HEK293 (cell line): Measurements from ENCODE around the gene OR1S2.

Experiments used
- CTCF ChIA-PET: fragments of 350-600 bp; formaldehyde crosslinking; extraction: SDS; loops from one replicate; lab custom pipeline; 2021; ENCODE audit warnings: antibody characterized with exemption; lab: Yijun Ruan, JAX
- POLR2A ChIA-PET: fragments of 300-600 bp; formaldehyde crosslinking; extraction: SDS; loops from one replicate; lab custom pipeline; 2020; ENCODE audit warnings: antibody characterized with exemption, inconsistent platforms; lab: Yijun Ruan, JAX
- H3K27ac ChIP-seq: fragments of 200-500 bp; sonication (Bioruptor generic); 2 replicates; pipeline ENCODE4 v1.5.1; 2014; ENCODE audit warnings: low read depth, low read length, control low read depth, inconsistent platforms; ENCODE audit errors: extremely low read depth
- H3K36me3 ChIP-seq, 2 experiments: fragments of 200-500 bp in 1 of 2; sonication (Bioruptor generic) in 1 of 2; 1 replicate in 1 of 2; 2 replicates in 1 of 2; pipeline ENCODE4 v1.5.1; 2014 to 2017; ENCODE audit warnings: inconsistent platforms in 2 of 2, low read length in 2 of 2; ENCODE audit not compliant: control insufficient read depth in 2 of 2, insufficient read depth in 1 of 2
- H3K4me1 ChIP-seq: fragments of 200-500 bp; sonication (Bioruptor generic); 2 replicates; pipeline ENCODE4 v1.5.1; 2014; ENCODE audit warnings: mild to moderate bottlenecking, low read length, inconsistent platforms; ENCODE audit not compliant: control insufficient read depth, insufficient read depth
- H3K4me3 ChIP-seq: 2 replicates; pipeline ENCODE4 v1.5.1; 2011; ENCODE audit warnings: low read depth, mild to moderate bottlenecking, control low read depth, low read length, moderate library complexity
- H3K9me3 ChIP-seq: fragments of 200-500 bp; sonication (Bioruptor generic); 2 replicates; pipeline ENCODE4 v1.5.1; 2014; ENCODE audit warnings: low read depth, low read length, inconsistent platforms; ENCODE audit not compliant: control insufficient read depth, insufficient read depth
- GLI4 ChIP-seq: fragments of 450-650 bp; formaldehyde crosslinking; IDR thresholded peaks from 2 replicates; pipeline ENCODE4 v1.5.1; 2016; ENCODE audit warnings: missing biosample characterization, missing genetic modification characterization
- SP3 ChIP-seq: fragments of 450-650 bp; formaldehyde crosslinking; IDR thresholded peaks from 2 replicates; pipeline ENCODE4 v1.5.1; 2016; ENCODE audit warnings: missing biosample characterization, missing genetic modification characterization
- WT1 ChIP-seq: fragments of 450-650 bp; formaldehyde crosslinking; IDR thresholded peaks from 2 replicates; pipeline ENCODE4 v1.5.1; 2016; ENCODE audit warnings: missing biosample characterization, missing genetic modification characterization
- ZNF174 ChIP-seq: fragments of 450-650 bp; formaldehyde crosslinking; IDR thresholded peaks from 2 replicates; pipeline ENCODE4 v1.5.0; 2017; ENCODE audit warnings: missing biosample characterization, mild to moderate bottlenecking, missing genetic modification characterization
- ZNF19 ChIP-seq: fragments of 450-650 bp; formaldehyde crosslinking; IDR thresholded peaks from 2 replicates; pipeline ENCODE4; 2016; ENCODE audit warnings: missing biosample characterization, missing genetic modification characterization, low read depth
- ZNF221 ChIP-seq: fragments of 450-650 bp; formaldehyde crosslinking; IDR thresholded peaks from 2 replicates; pipeline ENCODE4 v1.5.1; 2017; ENCODE audit warnings: missing biosample characterization, missing genetic modification characterization, borderline replicate concordance
- ZNF324 ChIP-seq: fragments of 450-650 bp; formaldehyde crosslinking; IDR thresholded peaks from 2 replicates; pipeline ENCODE4 v1.5.1; 2016; ENCODE audit warnings: missing biosample characterization, missing genetic modification characterization
- ZNF335 ChIP-seq: fragments of 450-650 bp; formaldehyde crosslinking; conservative IDR thresholded peaks from 2 replicates; pipeline ENCODE4 v1.5.1; 2016; ENCODE audit warnings: missing biosample characterization, missing genetic modification characterization
- ZNF391 ChIP-seq: fragments of 450-650 bp; formaldehyde crosslinking; IDR thresholded peaks from 2 replicates; pipeline ENCODE4 v1.5.1; 2016; ENCODE audit warnings: low read depth, missing biosample characterization, missing genetic modification characterization, borderline replicate concordance
- ZNF394 ChIP-seq: fragments of 450-650 bp; formaldehyde crosslinking; IDR thresholded peaks from 2 replicates; pipeline ENCODE4 v1.5.1; 2016; ENCODE audit warnings: missing biosample characterization, missing genetic modification characterization, mild to moderate bottlenecking, moderate library complexity, borderline replicate concordance
- ZNF423 ChIP-seq: fragments of 450-650 bp; formaldehyde crosslinking; IDR thresholded peaks from 2 replicates; pipeline ENCODE4 v1.5.1; 2016; ENCODE audit warnings: missing biosample characterization, missing genetic modification characterization
- ZNF660 ChIP-seq: fragments of 450-650 bp; IDR thresholded peaks from 2 replicates; pipeline ENCODE4 v1.5.1; 2018; ENCODE audit warnings: missing biosample characterization, mild to moderate bottlenecking, missing genetic modification characterization
- ZNF677 ChIP-seq: fragments of 450-650 bp; IDR thresholded peaks from 2 replicates; pipeline ENCODE4 v1.5.0; 2018; ENCODE audit warnings: missing biosample characterization, mild to moderate bottlenecking, missing genetic modification characterization, moderate library complexity
- TF ChIP-seq, protein P1 (sequence below): fragments of 450-650 bp; formaldehyde crosslinking; IDR thresholded peaks from 2 replicates; pipeline ENCODE4 v1.5.1; 2017; ENCODE audit warnings: missing biosample characterization, missing genetic modification characterization
- TF ChIP-seq, protein P2 (sequence below): fragments of 450-650 bp; formaldehyde crosslinking; IDR thresholded peaks from 2 replicates; pipeline ENCODE4 v1.5.1; 2016; ENCODE audit warnings: missing biosample characterization, missing genetic modification characterization
- TF ChIP-seq, protein P3 (sequence below): fragments of 450-650 bp; formaldehyde crosslinking; IDR thresholded peaks from 2 replicates; pipeline ENCODE4 v1.5.1; 2017; ENCODE audit warnings: missing biosample characterization, mild to moderate bottlenecking, missing genetic modification characterization, moderate library complexity

OR1S2 gene

DNA sequence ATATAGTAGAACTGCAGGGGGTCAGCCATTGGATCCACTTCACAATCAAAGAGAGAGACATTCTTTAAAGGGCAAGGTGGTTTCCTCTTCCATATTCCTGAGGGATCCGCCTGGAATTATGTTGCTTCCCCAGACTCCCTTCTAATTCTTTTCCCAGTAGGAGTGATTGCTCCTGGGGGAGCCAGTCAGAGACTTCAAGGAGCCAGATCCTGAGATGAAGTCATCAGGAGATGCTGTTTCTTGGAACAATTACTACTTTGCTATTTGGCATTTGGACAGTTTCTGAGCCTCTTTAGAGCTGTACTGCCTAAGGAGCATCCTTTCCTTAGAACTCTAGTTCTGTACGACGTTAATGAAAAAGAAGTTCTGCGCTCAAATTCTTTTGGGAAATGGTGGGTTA, 17.0 kb downstream of the OR1S2 start:
- ChIA-PET POLR2A (no interaction called here), CTCF (no interaction called here)
- no peak for TF ChIP-seq ZNF324 (tag by site-specific recombination)

DNA sequence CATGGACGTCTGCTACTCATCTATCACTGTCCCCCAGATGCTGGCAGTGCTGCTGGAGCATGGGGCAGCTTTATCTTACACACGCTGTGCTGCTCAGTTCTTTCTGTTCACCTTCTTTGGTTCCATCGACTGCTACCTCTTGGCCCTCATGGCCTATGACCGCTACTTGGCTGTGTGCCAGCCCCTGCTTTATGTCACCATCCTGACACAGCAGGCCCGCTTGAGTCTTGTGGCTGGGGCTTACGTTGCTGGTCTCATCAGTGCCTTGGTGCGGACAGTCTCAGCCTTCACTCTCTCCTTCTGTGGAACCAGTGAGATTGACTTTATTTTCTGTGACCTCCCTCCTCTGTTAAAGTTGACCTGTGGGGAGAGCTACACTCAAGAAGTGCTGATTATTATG, 24.3 kb downstream of the OR1S2 start:
- Histone ChIP-seq H3K4me1 (no peaks in the 10 kb centered on the region), H3K4me3 (no peak overlapping the region), H3K27ac (no peak overlapping the region), H3K9me3 (no peaks in the 10 kb centered on the region), H3K36me3 (no peaks in the 10 kb centered on the region)
- TF ChIP-seq ZNF660 (tag by site-specific recombination): no peak
- TF ChIP-seq ZNF394 (tag by site-specific recombination): no peak
- no peak for TF ChIP-seq GLI4 (tag by site-specific recombination)
- TF ChIP-seq ZNF423 (tag by site-specific recombination): no peak
- no peak for TF ChIP-seq ZNF677 (tag by site-specific recombination)
- TF ChIP-seq, protein P1, sequence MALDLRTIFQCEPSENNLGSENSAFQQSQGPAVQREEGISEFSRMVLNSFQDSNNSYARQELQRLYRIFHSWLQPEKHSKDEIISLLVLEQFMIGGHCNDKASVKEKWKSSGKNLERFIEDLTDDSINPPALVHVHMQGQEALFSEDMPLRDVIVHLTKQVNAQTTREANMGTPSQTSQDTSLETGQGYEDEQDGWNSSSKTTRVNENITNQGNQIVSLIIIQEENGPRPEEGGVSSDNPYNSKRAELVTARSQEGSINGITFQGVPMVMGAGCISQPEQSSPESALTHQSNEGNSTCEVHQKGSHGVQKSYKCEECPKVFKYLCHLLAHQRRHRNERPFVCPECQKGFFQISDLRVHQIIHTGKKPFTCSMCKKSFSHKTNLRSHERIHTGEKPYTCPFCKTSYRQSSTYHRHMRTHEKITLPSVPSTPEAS: no peak
- TF ChIP-seq, protein P2, sequence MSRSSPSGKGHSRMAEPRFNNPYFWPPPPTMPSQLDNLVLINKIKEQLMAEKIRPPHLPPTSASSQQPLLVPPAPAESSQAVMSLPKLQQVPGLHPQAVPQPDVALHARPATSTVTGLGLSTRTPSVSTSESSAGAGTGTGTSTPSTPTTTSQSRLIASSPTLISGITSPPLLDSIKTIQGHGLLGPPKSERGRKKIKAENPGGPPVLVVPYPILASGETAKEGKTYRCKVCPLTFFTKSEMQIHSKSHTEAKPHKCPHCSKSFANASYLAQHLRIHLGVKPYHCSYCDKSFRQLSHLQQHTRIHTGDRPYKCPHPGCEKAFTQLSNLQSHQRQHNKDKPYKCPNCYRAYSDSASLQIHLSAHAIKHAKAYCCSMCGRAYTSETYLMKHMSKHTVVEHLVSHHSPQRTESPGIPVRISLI (tag by site-specific recombination): no peak
- no peak for TF ChIP-seq ZNF335 (tag by site-specific recombination)
- no peak for TF ChIP-seq ZNF391 (tag by site-specific recombination)
- TF ChIP-seq WT1 (tag by site-specific recombination): no peak
- TF ChIP-seq, protein P3, sequence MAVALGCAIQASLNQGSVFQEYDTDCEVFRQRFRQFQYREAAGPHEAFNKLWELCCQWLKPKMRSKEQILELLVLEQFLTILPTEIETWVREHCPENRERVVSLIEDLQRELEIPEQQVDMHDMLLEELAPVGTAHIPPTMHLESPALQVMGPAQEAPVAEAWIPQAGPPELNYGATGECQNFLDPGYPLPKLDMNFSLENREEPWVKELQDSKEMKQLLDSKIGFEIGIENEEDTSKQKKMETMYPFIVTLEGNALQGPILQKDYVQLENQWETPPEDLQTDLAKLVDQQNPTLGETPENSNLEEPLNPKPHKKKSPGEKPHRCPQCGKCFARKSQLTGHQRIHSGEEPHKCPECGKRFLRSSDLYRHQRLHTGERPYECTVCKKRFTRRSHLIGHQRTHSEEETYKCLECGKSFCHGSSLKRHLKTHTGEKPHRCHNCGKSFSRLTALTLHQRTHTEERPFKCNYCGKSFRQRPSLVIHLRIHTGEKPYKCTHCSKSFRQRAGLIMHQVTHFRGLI (tag by site-specific recombination): no peak
- no peak for TF ChIP-seq SP3 (tag by site-specific recombination)
- no peak for TF ChIP-seq ZNF19
- ChIA-PET POLR2A (no interaction called here), CTCF (interaction anchor here (0.6 to 1.4 kb wide), 2 partner anchors 107 to 373 kb away, joined by 3 to 5 read pairs; no protein-coding TSS in a partner anchor)

More for the DNA sequence above, 17.0 kb downstream of the OR1S2 start:
- H3K36me3 ChIP-seq: no peaks in the 10 kb centered on the region
- no peak overlapping the region for H3K4me3 ChIP-seq
- no peak overlapping the region for H3K27ac ChIP-seq
- no peaks in the 10 kb centered on the region for H3K9me3 ChIP-seq
- H3K4me1 ChIP-seq: no peaks in the 10 kb centered on the region

DNA sequence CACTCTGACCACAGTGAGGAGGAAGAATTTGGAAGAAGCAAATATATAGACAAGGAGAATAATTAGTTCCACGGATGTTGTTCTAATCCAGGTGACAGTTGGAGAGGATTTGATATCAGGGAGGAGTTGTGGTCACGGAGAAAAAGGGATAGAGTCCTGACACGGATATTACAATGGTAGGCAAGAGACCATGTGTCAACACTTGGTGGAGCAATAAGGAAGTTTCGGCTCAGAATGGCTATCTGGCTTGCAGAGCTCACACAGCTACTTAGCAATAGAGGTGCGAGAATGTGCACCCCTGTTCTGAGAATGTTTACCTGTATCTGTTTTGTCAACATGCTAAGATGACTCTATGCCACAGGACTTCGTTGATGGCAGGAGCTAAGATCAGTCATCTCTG, 25.5 kb downstream of the OR1S2 start:
- CTCF ChIA-PET: interaction anchor here (1.4 kb wide), 1 partner anchor 108 kb away, joined by 3 read pairs; no protein-coding TSS in a partner anchor
- Histone ChIP-seq H3K36me3 (no peaks in the 10 kb centered on the region), H3K4me1 (no peaks in the 10 kb centered on the region), H3K27ac (no peak overlapping the region), H3K4me3 (no peak overlapping the region)
- TF ChIP-seq ZNF221: no peak
- TF ChIP-seq ZNF174 (tag by site-specific recombination): no peak
- TF ChIP-seq, all 188 proteins: peak for 0
- POLR2A ChIA-PET: no interaction called here
- H3K9me3 ChIP-seq: no peaks in the 10 kb centered on the region
